Activated naive CD4-positive, alpha-beta T cell treated with anti-CD3 and anti-CD28 coated beads for 36 hours (primary cell): ENCODE data around the gene NOP9. TPM values are rescaled to one million over a fixed set of nuclear protein-coding genes. Genes with fewer than 3 reads are reported as not detected.

ENCODE experiments used
- CTCF ChIA-PET: fragments of 350-600 bp; sonication (Branson Sonifier 250); formaldehyde crosslinking; loops from one replicate; lab custom pipeline; 2021; ENCODE audit warnings: antibody characterized with exemption; lab: Charles Lee
- DNase-seq: peaks from one replicate; pipeline ENCODE4 v3.0.0-alpha.2; 2020
- H3K27ac Mint-ChIP-seq: one replicate; pipeline ENCODE4 v1.8.0; 2021; ENCODE audit warnings: mild to moderate bottlenecking, mixed read lengths
- H3K27me3 Mint-ChIP-seq: one replicate; pipeline ENCODE4 v1.8.0; 2021; ENCODE audit warnings: low read depth, mixed read lengths
- H3K36me3 Mint-ChIP-seq: one replicate; pipeline ENCODE4 v1.8.0; 2021; ENCODE audit warnings: low read depth, mixed read lengths
- H3K4me1 Mint-ChIP-seq: one replicate; pipeline ENCODE4 v1.8.0; 2021; ENCODE audit warnings: low read depth, mixed read lengths
- H3K4me3 Mint-ChIP-seq: one replicate; pipeline ENCODE4 v1.8.0; 2021; ENCODE audit warnings: mild to moderate bottlenecking, moderate library complexity, mixed read lengths
- H3K9me3 Mint-ChIP-seq: one replicate; pipeline ENCODE4 v1.8.0; 2021; ENCODE audit warnings: mixed read lengths
- intact Hi-C: fragments of 100-400 bp; cut with micrococcal nuclease; formaldehyde crosslinking; loops from one replicate; pipeline ENCODE4 v1.15.1; 2023
- total RNA-seq, 2 experiments: library from RNA; stranded (reverse); gene quantifications; one replicate each; pipeline ENCODE4 v1.2.3, GENCODE V29; 2021

NOP9 gene
- total RNA-seq, 2 experiments from 2014 or later, result 24.8 to 26.4 TPM

GRCh38 chr14:24258119-24258518, 41.5 kb upstream of the NOP9 start:
- H3K4me1 Mint-ChIP-seq, result no peaks in the 10 kb centered on the region
- no peaks in the 10 kb centered on the region for H3K9me3 Mint-ChIP-seq

GRCh38 chr14:24258548-24259265, 40.9 kb upstream of the NOP9 start:
- Mint-ChIP-seq H3K27ac (no peak overlapping the region), H3K36me3 (peaks cover 7% of the 10 kb centered on the region), H3K4me1 (no peaks in the 10 kb centered on the region), H3K9me3 (no peaks in the 10 kb centered on the region), H3K27me3 (no peaks in the 10 kb centered on the region), H3K4me3 (no peak overlapping the region)
- CTCF ChIA-PET, result interaction anchor here (0.5 to 1.4 kb wide), 3 partner anchors 12 to 74 kb away, joined by 3 to 9 read pairs (median 4); no protein-coding TSS in a partner anchor
- no peak for DNase-seq
- intact Hi-C loops, result no loop called here

More at GRCh38 chr14:24258119-24258518, 41.5 kb upstream of the NOP9 start:
- Mint-ChIP-seq H3K27me3 (no peaks in the 10 kb centered on the region), H3K4me3 (no peak overlapping the region), H3K36me3 (peaks cover 8% of the 10 kb centered on the region), H3K27ac (no peak overlapping the region)
- CTCF ChIA-PET, result interaction anchor here (1.4 to 2.0 kb wide), 2 partner anchors 11 to 13 kb away, joined by 7 to 9 read pairs; partner anchors contain the start of gene RABGGTA
- intact Hi-C loops, result no loop called here
- DNase-seq, result no peak

GRCh38 chr14:24259282-24260025, 40.2 kb upstream of the NOP9 start:
- Mint-ChIP-seq H3K9me3 (no peaks in the 10 kb centered on the region), H3K27me3 (no peaks in the 10 kb centered on the region), H3K4me1 (no peaks in the 10 kb centered on the region), H3K27ac (no peak overlapping the region), H3K36me3 (peaks cover 6% of the 10 kb centered on the region), H3K4me3 (no peak overlapping the region)
- intact Hi-C loops, result no loop called here
- CTCF ChIA-PET, result interaction anchor here (0.5 to 1.0 kb wide), 3 partner anchors 37 to 73 kb away, joined by 3 to 4 read pairs (median 3); no protein-coding TSS in a partner anchor
- DNase-seq, result no peak

GRCh38 chr14:24260026-24260779, 39.4 kb upstream of the NOP9 start:
- H3K27ac Mint-ChIP-seq, result no peak overlapping the region
- H3K36me3 Mint-ChIP-seq, result peaks cover 6% of the 10 kb centered on the region
- H3K9me3 Mint-ChIP-seq, result no peaks in the 10 kb centered on the region
- no peak overlapping the region for H3K4me3 Mint-ChIP-seq
- intact Hi-C loops, result no loop called here
- no peaks in the 10 kb centered on the region for H3K27me3 Mint-ChIP-seq
- CTCF ChIA-PET, result interaction anchor here (2.1 kb wide), 1 partner anchor 18 kb away, joined by 8 read pairs; the partner anchor contains the start of gene TINF2
- DNase-seq, result no peak
- no peaks in the 10 kb centered on the region for H3K4me1 Mint-ChIP-seq

GRCh38 chr14:24260780-24261157, 38.9 kb upstream of the NOP9 start:
- peaks cover 6% of the 10 kb centered on the region for H3K36me3 Mint-ChIP-seq
- no peaks in the 10 kb centered on the region for H3K9me3 Mint-ChIP-seq
- DNase-seq, result no peak
- no peak overlapping the region for H3K27ac Mint-ChIP-seq
- intact Hi-C loops, result no loop called here
- no peaks in the 10 kb centered on the region for H3K27me3 Mint-ChIP-seq
- no peak overlapping the region for H3K4me3 Mint-ChIP-seq
- CTCF ChIA-PET, result interaction anchor here (1.0 to 2.1 kb wide), 2 partner anchors 8 to 18 kb away, joined by 4 to 8 read pairs; partner anchors contain the start of gene TINF2
- no peaks in the 10 kb centered on the region for H3K4me1 Mint-ChIP-seq

- no peak overlapping the region for H3K4me3 Mint-ChIP-seq
- no peak for DNase-seq
- no peaks in the 10 kb centered on the region for H3K4me1 Mint-ChIP-seq
- intact Hi-C loops, result no loop called here
- H3K9me3 Mint-ChIP-seq, result no peaks in the 10 kb centered on the region
- CTCF ChIA-PET, result interaction anchor here (0.6 to 2.1 kb wide), 4 partner anchors 8 to 21 kb away, joined by 3 to 8 read pairs (median 4); partner anchors contain the start of genes RABGGTA and TINF2
- no peak overlapping the region for H3K27ac Mint-ChIP-seq
- peaks cover 9% of the 10 kb centered on the region for H3K36me3 Mint-ChIP-seq
- H3K27me3 Mint-ChIP-seq, result no peaks in the 10 kb centered on the region
These were observed 38.2 kb upstream of the NOP9 start for GRCh38 chr14:24261256-24261968.

GRCh38 chr14:24261969-24262327, 37.7 kb upstream of the NOP9 start:
- Mint-ChIP-seq H3K27ac (no peak overlapping the region), H3K9me3 (no peaks in the 10 kb centered on the region), H3K4me1 (no peaks in the 10 kb centered on the region), H3K36me3 (peaks cover 11% of the 10 kb centered on the region), H3K27me3 (no peaks in the 10 kb centered on the region), H3K4me3 (no peak overlapping the region)
- DNase-seq, result no peak
- intact Hi-C loops, result no loop called here
- CTCF ChIA-PET, result interaction anchor here (0.6 to 2.1 kb wide), 5 partner anchors 9 to 46 kb away, joined by 3 to 8 read pairs (median 4); partner anchors contain the start of genes CIDEB, RABGGTA and TINF2

- H3K9me3 Mint-ChIP-seq, result no peaks in the 10 kb centered on the region
- DNase-seq, result no peak
- no peak within 1 kb of the TSS for H3K27ac Mint-ChIP-seq
- intact Hi-C loops, result no loop called here
- H3K36me3 Mint-ChIP-seq, result peaks cover 13% of the 10 kb centered on the region
- no peaks in the 10 kb centered on the region for H3K4me1 Mint-ChIP-seq
- no peaks in the 10 kb centered on the region for H3K27me3 Mint-ChIP-seq
- CTCF ChIA-PET, result interaction anchor here (0.9 kb wide), 1 partner anchor 12 kb away, joined by 3 read pairs; no protein-coding TSS in a partner anchor
- H3K4me3 Mint-ChIP-seq, result no peak within 1 kb of the TSS
These were observed 36.6 kb upstream of the NOP9 start, which contains the start of gene TGM1 for GRCh38 chr14:24262821-24263733. Gene TGM1 (minus strand): TSS chr14:24263177. CDS start chr14:24262352, 825 bp downstream.

GRCh38 chr14:24263848-24264247, 35.8 kb upstream of the NOP9 start:
- no peaks in the 10 kb centered on the region for H3K4me1 Mint-ChIP-seq
- H3K27ac Mint-ChIP-seq, result no peak overlapping the region
- DNase-seq, result no peak
- H3K4me3 Mint-ChIP-seq, result no peak overlapping the region
- no peaks in the 10 kb centered on the region for H3K9me3 Mint-ChIP-seq
- H3K36me3 Mint-ChIP-seq, result peaks cover 13% of the 10 kb centered on the region
- intact Hi-C loops, result no loop called here
- no peaks in the 10 kb centered on the region for H3K27me3 Mint-ChIP-seq
- CTCF ChIA-PET, result interaction anchor here (0.9 kb wide), 1 partner anchor 13 kb away, joined by 3 read pairs; no protein-coding TSS in a partner anchor

- Mint-ChIP-seq H3K36me3 (peaks cover 16% of the 10 kb centered on the region), H3K27ac (no peak overlapping the region), H3K4me1 (peaks cover 1% of the 10 kb centered on the region), H3K27me3 (no peaks in the 10 kb centered on the region), H3K4me3 (no peak overlapping the region), H3K9me3 (no peaks in the 10 kb centered on the region)
- DNase-seq, result no peak
- CTCF ChIA-PET, result interaction anchor here (0.6 kb wide), 1 partner anchor 11 kb away, joined by 4 read pairs; no protein-coding TSS in a partner anchor
- intact Hi-C loops, result no loop called here
These were observed 35.4 kb upstream of the NOP9 start for GRCh38 chr14:24264298-24264697.
